B cell (primary cell): ENCODE results near the gene GLTP.

ENCODE experiments used
- EZH2 ChIP-seq: IDR thresholded peaks from 2 replicates; pipeline ENCODE4 v1.6.1; 2012; ENCODE audit warnings: borderline replicate concordance, low read depth, mild to moderate bottlenecking, moderate library complexity, low read length; ENCODE audit not compliant: insufficient read depth, poor library complexity, severe bottlenecking
- TF ChIP-seq, protein P1 (sequence below): fragments of 200-600 bp; IDR thresholded peaks from one replicate; pipeline ENCODE4 v1.8.0; 2022; ENCODE audit warnings: antibody characterized with exemption, mild to moderate bottlenecking

DNA sequence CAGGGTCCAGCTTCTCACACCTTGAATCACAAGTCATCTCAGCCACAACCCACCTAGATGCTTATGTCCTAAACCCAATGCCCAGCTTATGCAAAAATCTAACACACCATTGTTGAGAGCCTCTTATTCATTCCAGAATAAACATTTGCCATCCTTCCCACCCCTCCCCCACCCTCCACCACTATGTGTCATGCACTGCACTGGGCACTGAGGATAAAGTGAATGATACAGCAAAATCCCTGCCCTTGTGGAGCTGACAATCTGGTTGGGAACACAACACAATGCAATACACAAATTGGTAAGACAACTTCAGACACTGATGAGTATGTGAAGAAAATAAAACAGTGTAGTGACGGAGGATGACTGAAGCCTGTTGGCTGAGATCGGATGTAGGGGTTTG, 1.4 kb upstream of the GLTP start:
- TF ChIP-seq, protein P1, sequence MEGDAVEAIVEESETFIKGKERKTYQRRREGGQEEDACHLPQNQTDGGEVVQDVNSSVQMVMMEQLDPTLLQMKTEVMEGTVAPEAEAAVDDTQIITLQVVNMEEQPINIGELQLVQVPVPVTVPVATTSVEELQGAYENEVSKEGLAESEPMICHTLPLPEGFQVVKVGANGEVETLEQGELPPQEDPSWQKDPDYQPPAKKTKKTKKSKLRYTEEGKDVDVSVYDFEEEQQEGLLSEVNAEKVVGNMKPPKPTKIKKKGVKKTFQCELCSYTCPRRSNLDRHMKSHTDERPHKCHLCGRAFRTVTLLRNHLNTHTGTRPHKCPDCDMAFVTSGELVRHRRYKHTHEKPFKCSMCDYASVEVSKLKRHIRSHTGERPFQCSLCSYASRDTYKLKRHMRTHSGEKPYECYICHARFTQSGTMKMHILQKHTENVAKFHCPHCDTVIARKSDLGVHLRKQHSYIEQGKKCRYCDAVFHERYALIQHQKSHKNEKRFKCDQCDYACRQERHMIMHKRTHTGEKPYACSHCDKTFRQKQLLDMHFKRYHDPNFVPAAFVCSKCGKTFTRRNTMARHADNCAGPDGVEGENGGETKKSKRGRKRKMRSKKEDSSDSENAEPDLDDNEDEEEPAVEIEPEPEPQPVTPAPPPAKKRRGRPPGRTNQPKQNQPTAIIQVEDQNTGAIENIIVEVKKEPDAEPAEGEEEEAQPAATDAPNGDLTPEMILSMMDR: no peak
- no peak for TF ChIP-seq EZH2
